ENCODE measurements around the gene LHPP.

DNA sequence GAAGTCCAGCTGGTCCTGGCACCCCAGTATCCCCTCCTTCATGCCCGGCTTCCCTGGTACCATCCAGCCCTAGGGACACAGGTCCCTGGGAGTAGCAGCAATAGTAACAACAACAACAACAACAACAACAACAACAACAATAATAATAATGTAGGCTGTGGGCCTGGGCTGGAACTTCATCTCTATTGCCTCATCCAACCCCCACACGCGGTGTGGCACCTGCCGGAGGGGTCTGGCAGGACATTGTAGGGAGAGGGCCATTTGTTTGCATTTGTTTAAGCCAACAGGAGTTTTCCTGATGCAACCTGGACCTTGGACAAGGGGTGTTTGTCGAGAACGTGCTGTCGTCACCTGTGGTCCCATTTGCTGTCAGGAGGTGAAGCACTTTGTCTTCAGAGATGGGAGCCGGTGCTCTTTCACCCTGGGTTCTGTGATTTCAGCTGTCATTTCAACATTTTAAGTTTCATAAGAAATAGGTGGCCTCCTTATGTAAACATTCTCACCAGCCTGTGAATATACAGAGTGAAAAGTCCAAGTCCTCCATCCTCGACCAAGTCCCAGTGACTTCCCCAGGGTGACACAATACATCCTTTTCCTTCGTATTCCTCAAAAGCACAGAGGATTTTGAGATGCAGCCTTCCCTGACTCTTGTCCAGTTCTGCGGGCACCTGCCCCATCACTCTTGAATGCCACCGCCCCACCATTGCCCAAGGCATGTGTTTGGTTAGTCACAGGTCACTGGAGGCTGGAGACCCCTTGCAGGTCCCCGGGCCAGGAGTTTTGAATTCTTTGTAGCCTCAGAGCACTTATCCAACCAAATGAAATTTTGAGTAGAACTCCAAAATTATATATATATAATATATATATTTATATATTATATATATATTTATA lies 9.2 kb downstream of the LHPP start:
- TF ChIP-seq, protein P1, sequence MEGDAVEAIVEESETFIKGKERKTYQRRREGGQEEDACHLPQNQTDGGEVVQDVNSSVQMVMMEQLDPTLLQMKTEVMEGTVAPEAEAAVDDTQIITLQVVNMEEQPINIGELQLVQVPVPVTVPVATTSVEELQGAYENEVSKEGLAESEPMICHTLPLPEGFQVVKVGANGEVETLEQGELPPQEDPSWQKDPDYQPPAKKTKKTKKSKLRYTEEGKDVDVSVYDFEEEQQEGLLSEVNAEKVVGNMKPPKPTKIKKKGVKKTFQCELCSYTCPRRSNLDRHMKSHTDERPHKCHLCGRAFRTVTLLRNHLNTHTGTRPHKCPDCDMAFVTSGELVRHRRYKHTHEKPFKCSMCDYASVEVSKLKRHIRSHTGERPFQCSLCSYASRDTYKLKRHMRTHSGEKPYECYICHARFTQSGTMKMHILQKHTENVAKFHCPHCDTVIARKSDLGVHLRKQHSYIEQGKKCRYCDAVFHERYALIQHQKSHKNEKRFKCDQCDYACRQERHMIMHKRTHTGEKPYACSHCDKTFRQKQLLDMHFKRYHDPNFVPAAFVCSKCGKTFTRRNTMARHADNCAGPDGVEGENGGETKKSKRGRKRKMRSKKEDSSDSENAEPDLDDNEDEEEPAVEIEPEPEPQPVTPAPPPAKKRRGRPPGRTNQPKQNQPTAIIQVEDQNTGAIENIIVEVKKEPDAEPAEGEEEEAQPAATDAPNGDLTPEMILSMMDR (IDR thresholded peaks at IDR 0.05), result no peak
- no peak for TF ChIP-seq POLR2A (IDR thresholded peaks at IDR 0.05)

All from heart left ventricle (tissue), 13 donors.